Measurements from ENCODE around the gene PIANP. TPM values are rescaled to one million over a fixed set of nuclear protein-coding genes. Genes with fewer than 3 reads are reported as not detected.

The PIANP gene
- total RNA-seq, 1 donor from 2014 or later: 3.2 TPM

DNA sequence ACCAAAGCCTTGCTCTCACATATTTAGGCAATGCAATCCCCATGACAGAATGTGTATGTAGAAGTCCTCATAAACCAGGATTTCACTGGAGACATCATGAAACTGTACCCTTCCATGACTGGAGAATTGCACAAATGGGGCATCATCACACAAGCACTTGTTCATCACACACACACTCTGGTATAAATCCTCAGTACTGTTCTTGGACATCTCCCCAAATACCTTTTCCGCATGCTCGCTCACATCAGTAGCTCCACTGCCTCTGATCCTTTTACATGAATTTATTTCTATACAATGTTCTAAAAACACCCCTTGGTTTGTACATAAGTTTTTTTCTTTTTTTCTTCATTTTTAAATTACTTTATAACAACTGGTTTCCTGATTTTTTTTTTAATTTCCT is 34.4 kb downstream of the PIANP start:
- Mint-ChIP-seq H3K9me3 (ENCODE audit: low read depth) (no peaks in the 10 kb centered on the region), H3K4me3 (ENCODE audit: unreplicated experiment) (no peak overlapping the region), H3K27me3 (ENCODE audit: low read depth) (no peaks in the 10 kb centered on the region), H3K27ac (ENCODE audit: unreplicated experiment) (no peak overlapping the region), H3K36me3 (ENCODE audit: low read depth) (peaks cover 29% of the 10 kb centered on the region), H3K4me1 (ENCODE audit: low read depth) (peaks cover 23% of the 10 kb centered on the region)
- TF ChIP-seq, protein P1, sequence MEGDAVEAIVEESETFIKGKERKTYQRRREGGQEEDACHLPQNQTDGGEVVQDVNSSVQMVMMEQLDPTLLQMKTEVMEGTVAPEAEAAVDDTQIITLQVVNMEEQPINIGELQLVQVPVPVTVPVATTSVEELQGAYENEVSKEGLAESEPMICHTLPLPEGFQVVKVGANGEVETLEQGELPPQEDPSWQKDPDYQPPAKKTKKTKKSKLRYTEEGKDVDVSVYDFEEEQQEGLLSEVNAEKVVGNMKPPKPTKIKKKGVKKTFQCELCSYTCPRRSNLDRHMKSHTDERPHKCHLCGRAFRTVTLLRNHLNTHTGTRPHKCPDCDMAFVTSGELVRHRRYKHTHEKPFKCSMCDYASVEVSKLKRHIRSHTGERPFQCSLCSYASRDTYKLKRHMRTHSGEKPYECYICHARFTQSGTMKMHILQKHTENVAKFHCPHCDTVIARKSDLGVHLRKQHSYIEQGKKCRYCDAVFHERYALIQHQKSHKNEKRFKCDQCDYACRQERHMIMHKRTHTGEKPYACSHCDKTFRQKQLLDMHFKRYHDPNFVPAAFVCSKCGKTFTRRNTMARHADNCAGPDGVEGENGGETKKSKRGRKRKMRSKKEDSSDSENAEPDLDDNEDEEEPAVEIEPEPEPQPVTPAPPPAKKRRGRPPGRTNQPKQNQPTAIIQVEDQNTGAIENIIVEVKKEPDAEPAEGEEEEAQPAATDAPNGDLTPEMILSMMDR (IDR thresholded peaks at IDR 0.05): no peak
- no peak for DNase-seq (ENCODE audit: low spot score)

DNA sequence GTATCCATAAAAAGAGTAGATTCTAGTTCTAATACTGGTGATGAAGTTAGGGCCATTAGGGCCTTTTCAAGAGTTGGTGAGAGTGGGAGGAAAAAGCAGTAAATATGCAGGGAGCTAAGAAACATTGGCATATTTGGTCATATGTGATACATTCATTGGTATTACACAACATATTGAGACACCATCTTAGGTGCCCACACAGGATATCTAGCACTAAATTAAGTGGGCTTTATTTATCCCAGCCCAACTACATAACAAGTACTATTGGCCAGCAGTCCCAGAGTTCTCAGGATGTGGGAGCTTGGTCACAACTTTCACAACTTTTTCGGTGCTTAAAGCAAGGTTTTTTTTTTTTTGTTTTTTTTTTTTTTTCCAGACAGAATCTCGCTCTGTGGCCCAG is 35.7 kb downstream of the PIANP start:
- Mint-ChIP-seq H3K36me3 (ENCODE audit: low read depth) (peaks cover 20% of the 10 kb centered on the region), H3K4me1 (ENCODE audit: low read depth) (peaks cover 23% of the 10 kb centered on the region), H3K27ac (ENCODE audit: unreplicated experiment) (no peak overlapping the region), H3K27me3 (ENCODE audit: low read depth) (no peaks in the 10 kb centered on the region), H3K9me3 (ENCODE audit: low read depth) (no peaks in the 10 kb centered on the region), H3K4me3 (ENCODE audit: unreplicated experiment) (no peak overlapping the region)
- TF ChIP-seq, protein P1 (IDR thresholded peaks at IDR 0.05): no peak
- no peak for DNase-seq (ENCODE audit: low spot score)

DNA sequence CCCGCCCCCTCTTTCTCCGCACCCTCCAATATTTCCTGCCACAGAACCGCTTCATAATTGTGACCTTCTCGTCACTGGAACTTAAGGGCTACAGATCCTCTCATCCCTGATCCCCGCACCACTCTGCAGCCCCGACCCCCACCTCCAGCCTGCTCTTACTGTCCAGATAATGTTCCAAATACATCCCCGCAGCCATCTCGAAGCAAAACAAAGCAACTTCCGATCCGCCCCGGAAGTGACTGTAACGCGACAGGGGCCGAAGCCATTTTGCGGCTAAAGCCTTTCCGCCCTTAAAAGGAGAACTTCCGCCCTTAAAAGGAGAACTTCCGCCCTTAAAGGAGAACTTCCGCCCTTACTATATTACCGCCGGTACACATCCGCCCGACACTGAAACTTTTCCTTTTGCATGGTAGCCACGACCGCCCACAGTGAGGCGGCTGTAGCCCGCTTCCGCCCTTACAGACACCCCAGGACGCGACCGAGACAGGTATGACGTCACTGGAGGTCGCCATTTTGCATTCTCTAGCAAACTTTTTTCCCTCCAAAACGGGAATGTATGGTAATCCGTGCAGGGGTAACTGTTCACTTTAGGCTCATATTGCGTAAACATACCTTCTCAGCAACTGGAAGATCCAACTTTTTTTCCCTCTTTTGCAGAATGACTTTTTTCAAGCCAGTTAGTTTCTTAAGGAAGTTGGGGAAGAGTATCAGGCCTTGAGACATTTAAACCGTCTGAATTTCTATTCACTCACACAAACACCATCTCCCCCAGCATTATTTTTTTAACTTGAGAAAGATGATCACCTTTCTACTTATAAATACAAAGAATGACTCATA is 37.5 kb downstream of the PIANP start, which contains the start of gene ING4:
ING4 (minus strand) TSS at position 214 of the 837 bp plus-strand sequence; CDS start at position 196, 18 bp downstream.
- peak within 1 kb of the TSS; percentile 99 for H3K27ac Mint-ChIP-seq (ENCODE audit: unreplicated experiment)
- H3K36me3 Mint-ChIP-seq (ENCODE audit: low read depth): peaks cover 16% of the 10 kb centered on the region
- TF ChIP-seq, protein P1 (IDR thresholded peaks at IDR 0.05): no peak
- peak; percentile 98 for DNase-seq (ENCODE audit: low spot score)
- peak within 1 kb of the TSS; percentile 99 for H3K4me3 Mint-ChIP-seq (ENCODE audit: unreplicated experiment)
- H3K9me3 Mint-ChIP-seq (ENCODE audit: low read depth): no peaks in the 10 kb centered on the region
- peaks cover 23% of the 10 kb centered on the region for H3K4me1 Mint-ChIP-seq (ENCODE audit: low read depth)
- no peaks in the 10 kb centered on the region for H3K27me3 Mint-ChIP-seq (ENCODE audit: low read depth)

DNA sequence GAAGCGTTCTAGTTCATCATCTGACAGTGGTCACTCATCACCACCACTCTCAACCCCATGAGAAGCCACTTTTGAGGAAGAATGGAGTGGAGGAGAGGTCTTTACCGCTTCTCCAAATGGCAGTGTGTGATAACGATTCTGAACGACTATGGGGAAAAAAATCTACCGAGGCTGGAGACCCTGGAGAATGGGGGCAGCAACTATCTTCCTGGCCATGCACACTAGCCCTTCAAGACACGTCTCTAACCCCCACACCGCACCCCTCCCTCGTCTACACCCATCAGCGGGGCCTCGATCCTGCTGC is 38.1 kb downstream of the PIANP start:
- peak overlapping the region; percentile 99 for H3K27ac Mint-ChIP-seq (ENCODE audit: unreplicated experiment)
- peak overlapping the region; percentile 99 for H3K4me3 Mint-ChIP-seq (ENCODE audit: unreplicated experiment)
- H3K36me3 Mint-ChIP-seq (ENCODE audit: low read depth): peaks cover 10% of the 10 kb centered on the region
- DNase-seq (ENCODE audit: low spot score): no peak
- H3K9me3 Mint-ChIP-seq (ENCODE audit: low read depth): no peaks in the 10 kb centered on the region
- no peaks in the 10 kb centered on the region for H3K27me3 Mint-ChIP-seq (ENCODE audit: low read depth)
- TF ChIP-seq, protein P1 (IDR thresholded peaks at IDR 0.05): no peak
- H3K4me1 Mint-ChIP-seq (ENCODE audit: low read depth): peaks cover 23% of the 10 kb centered on the region

DNA sequence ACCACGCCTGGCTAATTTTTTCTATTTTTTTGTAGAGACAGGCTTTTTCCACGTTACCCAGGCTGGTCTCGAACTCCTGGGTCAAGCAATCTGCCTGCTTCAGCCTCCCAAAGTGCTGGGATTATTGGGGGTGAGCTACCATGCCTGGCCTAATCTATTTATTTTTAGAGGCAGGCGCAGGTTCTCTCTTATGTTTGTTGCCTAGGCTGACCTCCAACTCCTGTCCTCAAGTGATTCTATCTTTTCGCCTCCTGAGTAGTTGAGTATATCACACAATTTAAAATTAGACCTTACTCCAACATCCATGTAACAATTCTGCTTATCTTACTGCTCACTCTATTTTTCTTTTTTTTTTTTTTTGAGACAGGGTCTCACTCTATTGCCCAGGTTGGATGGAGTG is 46.6 kb downstream of the PIANP start:
- Mint-ChIP-seq H3K27ac (ENCODE audit: unreplicated experiment) (no peak overlapping the region), H3K9me3 (ENCODE audit: low read depth) (no peaks in the 10 kb centered on the region), H3K4me1 (ENCODE audit: low read depth) (no peaks in the 10 kb centered on the region), H3K36me3 (ENCODE audit: low read depth) (peaks cover 39% of the 10 kb centered on the region), H3K4me3 (ENCODE audit: unreplicated experiment) (no peak overlapping the region), H3K27me3 (ENCODE audit: low read depth) (no peaks in the 10 kb centered on the region)
- TF ChIP-seq, protein P1 (IDR thresholded peaks at IDR 0.05): no peak
- no peak for DNase-seq (ENCODE audit: low spot score)
